Islet precursor cell (in vitro differentiated cells): Measurements from ENCODE around the gene C3orf49.

Source experiments
- DNase-seq: peaks from one replicate; pipeline ENCODE4 v3.0.0-alpha.2; 2018

Gene C3orf49

DNA sequence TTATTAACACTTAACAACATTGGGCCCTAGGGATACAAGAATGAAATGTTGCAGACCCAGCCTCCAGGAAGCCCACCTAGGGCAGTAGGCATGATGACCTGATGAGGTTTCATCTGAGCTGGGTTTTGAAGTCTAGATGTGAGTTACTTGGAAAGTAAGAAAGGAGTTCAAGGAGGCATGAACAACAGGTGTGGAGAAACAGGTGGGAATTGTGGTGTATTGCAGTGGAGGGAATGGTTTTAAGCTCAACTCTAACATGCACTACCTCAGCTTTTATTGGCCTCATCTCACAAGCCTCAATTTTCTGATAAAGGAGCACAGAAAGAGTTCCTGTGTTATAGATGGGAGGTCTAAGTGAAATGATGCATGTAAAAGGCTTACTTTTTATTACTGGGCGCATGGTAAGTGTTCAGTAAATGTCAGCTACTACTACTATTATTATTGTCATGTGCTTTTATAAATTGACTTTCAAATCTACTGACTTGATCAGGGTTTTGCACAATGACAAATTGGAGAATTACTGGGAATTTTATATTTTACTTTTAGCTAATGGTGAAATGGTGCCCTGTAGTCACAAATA is 73.8 kb downstream of the C3orf49 start:
- no peak for DNase-seq

DNA sequence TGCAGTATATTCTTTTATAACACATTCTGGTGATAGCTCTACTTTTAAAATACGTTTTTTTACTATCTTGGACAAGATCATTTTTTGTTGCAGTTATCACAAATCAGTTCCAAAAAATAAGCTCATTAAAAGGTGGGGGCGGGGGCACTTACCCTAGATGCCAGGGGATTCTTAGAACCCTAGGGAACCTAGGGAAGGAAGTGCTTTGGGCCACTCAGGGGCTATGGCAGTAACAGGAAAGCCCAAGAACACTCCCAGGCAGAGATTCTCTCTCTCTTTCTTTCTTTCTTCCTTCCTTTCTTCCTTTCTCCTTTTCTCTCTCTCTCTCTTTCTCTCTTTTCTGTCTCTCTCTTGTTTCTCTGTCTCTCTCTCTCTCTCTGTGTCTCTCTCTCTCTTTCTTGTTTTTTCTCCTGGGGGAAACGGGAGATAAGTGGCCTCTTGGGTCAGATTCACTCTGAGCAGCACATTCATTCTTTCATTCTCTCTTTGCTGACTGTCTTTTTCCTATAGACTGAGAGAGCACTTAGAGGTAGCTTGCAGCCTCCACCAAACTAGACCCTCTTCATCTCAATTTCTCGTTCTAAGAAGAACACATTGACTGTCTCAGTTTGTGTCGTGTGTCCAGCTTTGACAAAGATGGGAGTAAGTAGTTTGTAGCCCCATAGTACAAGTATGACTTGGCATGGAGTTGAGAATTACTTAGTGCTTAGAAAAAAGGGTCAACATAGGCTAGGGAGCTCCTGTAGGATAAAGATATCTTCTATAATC is 76.5 kb downstream of the C3orf49 start:
- no peak for DNase-seq

GRCh38 chr3:63896332-63897030 is 77.4 kb downstream of the C3orf49 start:
- DNase-seq: no peak
